Measurements from ENCODE around the gene RANBP3L. TPM values are rescaled to one million over a fixed set of nuclear protein-coding genes. Genes with fewer than 3 reads are reported as not detected.

The RANBP3L gene
- total RNA-seq, 1 donor from 2014 or later, result 4.3 TPM

DNA sequence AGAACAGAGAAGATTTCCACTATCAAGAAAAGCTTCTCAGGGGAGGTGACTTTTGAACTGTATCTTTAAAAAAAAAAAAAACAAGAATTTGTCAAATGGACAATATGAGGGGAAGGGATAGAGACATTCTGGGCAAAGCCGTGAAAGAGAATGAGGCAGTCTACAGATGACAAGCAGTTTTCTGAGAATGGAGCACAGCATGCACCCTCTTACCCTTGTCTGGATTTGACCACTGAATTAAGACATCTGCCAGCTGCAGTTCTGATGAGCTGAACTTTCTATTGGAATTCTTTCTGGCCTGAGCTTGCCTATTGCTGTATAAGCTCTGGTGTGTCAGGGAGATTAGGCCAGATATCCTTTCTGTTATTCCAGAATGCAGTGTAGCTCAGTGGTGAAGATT lies 10.3 kb upstream of the RANBP3L start:
- Mint-ChIP-seq H3K9me3 (ENCODE audit: unreplicated experiment) (no peaks in the 10 kb centered on the region), H3K4me1 (ENCODE audit: unreplicated experiment) (no peaks in the 10 kb centered on the region), H3K36me3 (ENCODE audit: unreplicated experiment) (no peaks in the 10 kb centered on the region), H3K27me3 (ENCODE audit: unreplicated experiment) (peaks cover 77% of the 10 kb centered on the region), H3K4me3 (ENCODE audit: unreplicated experiment) (no peak overlapping the region), H3K27ac (ENCODE audit: unreplicated experiment) (no peak overlapping the region)
- DNase-seq (ENCODE audit: extremely low spot score, unreplicated experiment), result no peak
- no peak for TF ChIP-seq CTCF (IDR thresholded peaks at IDR 0.05)

DNA sequence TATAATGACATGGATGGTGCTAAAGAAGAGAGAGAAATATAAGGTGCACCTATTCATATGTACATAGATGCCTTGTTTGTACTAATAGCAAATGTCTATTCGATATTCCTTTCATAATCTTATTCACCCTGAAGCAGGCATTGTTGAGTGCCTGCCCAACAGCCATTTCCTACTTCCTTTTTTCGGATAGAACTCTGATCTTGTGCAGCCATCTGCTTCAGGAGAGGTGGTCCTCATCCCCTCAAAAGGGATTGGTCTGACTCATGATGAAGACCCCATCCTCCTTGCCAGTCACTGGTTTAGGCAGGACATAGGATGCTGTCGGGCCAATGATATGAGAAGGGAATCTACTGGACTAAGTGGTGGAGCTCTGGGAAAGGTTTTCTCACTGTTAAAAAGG lies 8.4 kb upstream of the RANBP3L start:
- TF ChIP-seq CTCF (IDR thresholded peaks at IDR 0.05), result no peak
- H3K9me3 Mint-ChIP-seq (ENCODE audit: unreplicated experiment), result no peaks in the 10 kb centered on the region
- no peak overlapping the region for H3K4me3 Mint-ChIP-seq (ENCODE audit: unreplicated experiment)
- H3K27ac Mint-ChIP-seq (ENCODE audit: unreplicated experiment), result no peak overlapping the region
- H3K27me3 Mint-ChIP-seq (ENCODE audit: unreplicated experiment), result peaks cover 62% of the 10 kb centered on the region
- no peaks in the 10 kb centered on the region for H3K36me3 Mint-ChIP-seq (ENCODE audit: unreplicated experiment)
- no peak for DNase-seq (ENCODE audit: extremely low spot score, unreplicated experiment)
- peaks cover 7% of the 10 kb centered on the region for H3K4me1 Mint-ChIP-seq (ENCODE audit: unreplicated experiment)

DNA sequence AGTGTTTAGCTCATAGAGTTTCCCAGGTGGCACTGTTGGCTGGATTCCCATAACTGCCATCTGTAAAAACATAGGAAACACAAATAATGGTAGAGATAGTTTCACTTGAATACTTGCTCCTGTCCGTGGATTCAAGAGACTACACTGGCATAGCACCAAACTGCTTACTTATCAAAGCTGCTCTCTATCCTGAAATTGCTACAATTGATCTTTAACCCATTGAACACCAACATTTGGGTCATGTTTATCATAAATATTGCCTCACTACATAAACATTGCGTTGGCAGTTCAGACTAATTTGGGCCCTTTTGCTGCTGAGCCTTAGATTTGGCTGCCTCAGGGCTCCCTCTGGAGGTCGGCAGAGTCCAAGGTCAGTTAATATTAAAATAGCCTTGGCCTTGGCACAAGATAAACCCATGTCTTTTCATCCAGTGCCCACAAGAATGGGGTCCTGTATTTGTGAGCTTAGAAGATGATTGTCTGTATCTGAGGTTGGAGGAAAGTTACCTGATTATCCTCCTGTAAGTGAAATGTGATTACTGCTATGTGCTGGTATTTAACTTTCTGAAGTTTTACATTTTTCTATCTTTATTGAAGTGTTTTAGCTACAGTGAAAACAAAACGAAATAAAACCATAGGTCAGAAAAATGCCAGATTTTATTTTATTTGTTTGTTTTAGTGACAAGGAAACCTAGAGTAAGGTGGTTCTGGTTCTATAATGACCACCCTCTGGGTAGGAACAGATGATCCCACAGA lies 4.0 kb upstream of the RANBP3L start:
- Mint-ChIP-seq H3K4me1 (ENCODE audit: unreplicated experiment) (peaks cover 28% of the 10 kb centered on the region), H3K27ac (ENCODE audit: unreplicated experiment) (no peak overlapping the region)
- DNase-seq (ENCODE audit: extremely low spot score, unreplicated experiment), result no peak

DNA sequence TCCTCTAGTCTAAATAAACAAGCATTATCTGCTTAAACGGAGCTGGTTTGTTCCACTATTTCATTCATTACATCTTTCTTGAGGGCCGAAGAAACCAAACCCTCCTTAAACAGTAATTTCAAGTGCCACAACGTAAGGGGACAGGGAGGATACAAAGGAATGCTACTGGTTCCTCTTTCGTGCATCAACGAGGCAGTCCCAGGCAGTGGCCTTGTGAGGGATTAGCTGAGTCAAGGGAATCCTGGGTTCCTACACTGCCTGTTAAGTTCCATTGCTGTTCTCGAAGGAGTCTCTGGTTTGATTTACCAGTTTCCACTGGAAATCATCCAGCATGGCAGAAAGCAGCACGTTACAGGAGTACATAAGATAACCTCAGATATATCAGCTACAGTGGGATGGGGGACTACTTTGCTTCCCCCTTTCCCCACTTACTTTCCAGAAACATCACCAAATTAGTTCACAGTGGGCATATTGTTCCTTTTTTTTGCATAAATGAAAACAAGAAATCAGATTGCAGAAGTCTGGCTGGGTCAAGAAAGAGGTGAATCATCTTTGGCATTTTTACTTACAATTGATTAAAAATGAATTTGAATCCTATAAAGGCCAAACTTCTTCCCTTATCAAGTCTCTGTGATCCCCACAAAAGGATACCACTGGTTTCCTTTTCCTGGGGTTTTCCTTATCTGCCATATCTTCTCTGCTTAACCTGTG lies 2.5 kb upstream of the RANBP3L start:
- peaks cover 17% of the 10 kb centered on the region for H3K27me3 Mint-ChIP-seq (ENCODE audit: unreplicated experiment)
- no peaks in the 10 kb centered on the region for H3K36me3 Mint-ChIP-seq (ENCODE audit: unreplicated experiment)
- peaks cover 42% of the 10 kb centered on the region for H3K4me1 Mint-ChIP-seq (ENCODE audit: unreplicated experiment)
- no peak overlapping the region for H3K4me3 Mint-ChIP-seq (ENCODE audit: unreplicated experiment)
- DNase-seq (ENCODE audit: extremely low spot score, unreplicated experiment), result no peak
- no peak overlapping the region for H3K27ac Mint-ChIP-seq (ENCODE audit: unreplicated experiment)
- H3K9me3 Mint-ChIP-seq (ENCODE audit: unreplicated experiment), result no peaks in the 10 kb centered on the region
- no peak for TF ChIP-seq CTCF (IDR thresholded peaks at IDR 0.05)

More for the DNA sequence above, 4.0 kb upstream of the RANBP3L start:
- peaks cover 23% of the 10 kb centered on the region for H3K27me3 Mint-ChIP-seq (ENCODE audit: unreplicated experiment)
- peak; percentile 86 for TF ChIP-seq CTCF (IDR thresholded peaks at IDR 0.05)
- H3K9me3 Mint-ChIP-seq (ENCODE audit: unreplicated experiment), result no peaks in the 10 kb centered on the region
- no peaks in the 10 kb centered on the region for H3K36me3 Mint-ChIP-seq (ENCODE audit: unreplicated experiment)
- no peak overlapping the region for H3K4me3 Mint-ChIP-seq (ENCODE audit: unreplicated experiment)

DNA sequence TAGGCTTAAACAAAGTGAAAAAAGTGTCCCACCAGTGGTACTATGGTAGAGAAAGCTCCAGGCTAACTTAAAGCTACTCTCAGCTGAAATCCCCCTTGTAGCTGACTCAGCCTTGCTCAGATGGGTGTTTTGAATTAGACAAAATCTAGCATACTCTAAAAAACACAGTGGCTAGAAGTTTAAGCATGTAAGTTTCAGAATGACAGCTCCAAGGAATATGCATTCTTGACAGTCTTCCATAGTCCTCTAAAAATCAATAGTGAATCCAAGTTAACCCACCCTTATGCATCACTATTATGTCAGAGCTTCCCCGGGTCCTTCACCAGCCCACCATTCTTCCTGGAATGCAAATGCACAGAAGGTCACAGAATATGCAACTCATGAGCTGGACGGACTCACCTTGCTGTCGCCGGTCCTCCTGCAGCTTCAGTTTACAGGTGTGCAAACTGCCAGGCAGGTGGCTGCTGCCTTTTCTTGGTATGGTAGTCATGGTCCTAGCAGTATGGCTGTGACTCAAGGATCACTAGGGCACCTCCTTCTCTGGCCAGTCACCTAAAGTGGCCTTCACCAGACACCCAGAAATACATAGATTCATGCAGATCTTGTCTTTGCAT lies 668 bp downstream of the RANBP3L start:
- no peak for DNase-seq (ENCODE audit: extremely low spot score, unreplicated experiment)
- Mint-ChIP-seq H3K9me3 (ENCODE audit: unreplicated experiment) (no peaks in the 10 kb centered on the region), H3K4me3 (ENCODE audit: unreplicated experiment) (peak overlapping the region; percentile 66), H3K27ac (ENCODE audit: unreplicated experiment) (peak overlapping the region; percentile 80), H3K36me3 (ENCODE audit: unreplicated experiment) (peaks cover 2% of the 10 kb centered on the region), H3K27me3 (ENCODE audit: unreplicated experiment) (peaks cover 2% of the 10 kb centered on the region), H3K4me1 (ENCODE audit: unreplicated experiment) (peaks cover 54% of the 10 kb centered on the region)
- TF ChIP-seq CTCF (IDR thresholded peaks at IDR 0.05), result no peak
